GM12878 (cell line): ENCODE data around the gene PPOX. TPM values are rescaled to one million over a fixed set of nuclear protein-coding genes. Genes with fewer than 3 reads are reported as not detected.

Source experiments
- ATAC-seq: fragments of 200-7000 bp; cut with Tn5 transposase; 3 replicates; pipeline ENCODE4 v1.9.1; 2020; ENCODE audit warnings: mild to moderate bottlenecking, moderate library complexity
- BruUV-seq: library from RNA; stranded (reverse); fragments of 400-500 nt; replicated peaks from 2 replicates; lab custom pipeline; 2021; lab: Mats Ljungman, UMichigan
- CTCF ChIA-PET: fragments of 300-600 bp; sonication (Branson Sonifier 250); formaldehyde crosslinking; extraction: SDS; loops from one replicate; lab custom pipeline; 2021; ENCODE audit warnings: inconsistent platforms; lab: Yijun Ruan, JAX
- POLR2A ChIA-PET: fragments of 350-600 bp; formaldehyde crosslinking; extraction: SDS; loops from one replicate; lab custom pipeline; 2021; ENCODE audit warnings: inconsistent platforms; lab: Charles Lee
- RAD21 ChIA-PET: fragments of 300-600 bp; sonication (Branson Sonifier 250); formaldehyde crosslinking; loops from one replicate; lab custom pipeline; 2023; ENCODE audit warnings: antibody characterized with exemption; ENCODE audit not compliant: unreplicated experiment; lab: Charles Lee
- SMC1A ChIA-PET: fragments of 300-600 bp; sonication (Branson Sonifier 250); formaldehyde crosslinking; loops from one replicate; lab custom pipeline; 2023; ENCODE audit not compliant: unreplicated experiment, uncharacterized antibody; lab: Charles Lee
- DNase-seq: peaks from one replicate; pipeline ENCODE4 v3.0.0-alpha.2; 2011; ENCODE audit warnings: low read depth, low spot score
- FAIRE-seq: peaks from 3 replicates; lab custom pipeline; 2011; peaks lifted over from hg19 to GRCh38; lab: Jason Lieb, UNC
- H2AFZ ChIP-seq: 2 replicates; pipeline ENCODE4 v1.6.0; 2011; ENCODE audit warnings: low read depth, low read length, control low read depth; ENCODE audit not compliant: control insufficient read depth
- H3K27ac ChIP-seq: 2 replicates; pipeline ENCODE4 v1.5.1; 2011; ENCODE audit warnings: control low read depth; ENCODE audit not compliant: control insufficient read depth, insufficient read depth
- H3K27me3 ChIP-seq, 2 experiments: replicated peaks in 1 of 2; 2 replicates each; pipeline versions ENCODE4 v1.6.0 to v1.6.1; 2011; ENCODE audit warnings: low read length in 1 of 2; ENCODE audit not compliant: control insufficient read depth in 2 of 2, insufficient read depth in 2 of 2
- H3K36me3 ChIP-seq, 2 experiments: 2 replicates each; pipeline ENCODE4 v1.5.1; 2011; ENCODE audit warnings: low read length in 1 of 2; ENCODE audit not compliant: control insufficient read depth in 2 of 2, insufficient read depth in 2 of 2
- H3K4me1 ChIP-seq: 2 replicates; pipeline ENCODE4 v1.6.1; 2011; ENCODE audit warnings: mild to moderate bottlenecking, low read length, moderate library complexity, mixed read lengths; ENCODE audit not compliant: control insufficient read depth, insufficient read depth
- H3K4me2 ChIP-seq: 2 replicates; pipeline ENCODE4 v1.6.0; 2011; ENCODE audit warnings: control low read depth; ENCODE audit not compliant: control insufficient read depth, insufficient read depth
- H3K4me3 ChIP-seq: fragments of 200-600 bp; sonication (generic); 2 replicates; pipeline ENCODE4 v1.5.1; 2016
- H3K79me2 ChIP-seq: 2 replicates; pipeline ENCODE4 v1.6.0; 2011; ENCODE audit warnings: low read length; ENCODE audit not compliant: control insufficient read depth, insufficient read depth
- H3K9ac ChIP-seq: 2 replicates; pipeline ENCODE4 v1.8.0; 2011; ENCODE audit warnings: low read length, control low read depth, mixed read lengths; ENCODE audit not compliant: control insufficient read depth, insufficient read depth
- H3K9me3 ChIP-seq: replicated peaks from 3 replicates; pipeline ENCODE4 v1.5.1; 2011; ENCODE audit warnings: mild to moderate bottlenecking, low read length; ENCODE audit not compliant: control insufficient read depth, insufficient read depth
- H4K20me1 ChIP-seq: 2 replicates; pipeline ENCODE4 v1.6.0; 2011; ENCODE audit not compliant: control insufficient read depth, insufficient read depth
- ATF7 ChIP-seq: fragments of 450-650 bp; IDR thresholded peaks from 2 replicates; pipeline ENCODE4 v1.6.1; 2016; ENCODE audit warnings: low read depth, mild to moderate bottlenecking
- BACH1 ChIP-seq: fragments of 450-650 bp; IDR thresholded peaks from 2 replicates; pipeline ENCODE4 v1.6.1; 2017; ENCODE audit warnings: mild to moderate bottlenecking, borderline replicate concordance
- EED ChIP-seq: sonication (generic); IDR thresholded peaks from 2 replicates; pipeline ENCODE4 v1.6.1; 2016; ENCODE audit warnings: antibody characterized with exemption, low read depth
- EP300 ChIP-seq, 2 experiments: fragments of 150-350 bp in 1 of 2; IDR thresholded peaks; 2 replicates each; pipeline ENCODE4 v1.6.1; 2011 to 2012; ENCODE audit warnings: low read depth in 2 of 2, low read length in 2 of 2, borderline replicate concordance in 1 of 2, improper control_type of control experiment in 1 of 2, inconsistent platforms in 1 of 2; ENCODE audit not compliant: control insufficient read depth in 1 of 2
- HDGF ChIP-seq: fragments of 450-650 bp; IDR thresholded peaks from 2 replicates; pipeline ENCODE4 v1.6.1; 2016; ENCODE audit warnings: antibody characterized with exemption
- IKZF2 ChIP-seq, 2 experiments: fragments of 450-650 bp; IDR thresholded peaks; 2 replicates each; pipeline ENCODE4 v1.6.1; 2017; ENCODE audit warnings: mild to moderate bottlenecking in 2 of 2, moderate library complexity in 2 of 2
- IRF5 ChIP-seq: fragments of 450-650 bp; IDR thresholded peaks from 2 replicates; pipeline ENCODE4 v1.6.1; 2017; ENCODE audit warnings: borderline replicate concordance
- MXI1 ChIP-seq: fragments of 150-350 bp; IDR thresholded peaks from 2 replicates; pipeline ENCODE4 v1.6.1; 2011; ENCODE audit warnings: low read depth, mild to moderate bottlenecking, inconsistent platforms, low read length, improper control_type of control experiment
- PAX5 ChIP-seq: IDR thresholded peaks from 2 replicates; pipeline ENCODE4 v1.6.1; 2011; ENCODE audit warnings: low read depth, low read length, borderline replicate concordance
- PML ChIP-seq: IDR thresholded peaks from 2 replicates; pipeline ENCODE4 v1.6.1; 2012; ENCODE audit warnings: low read length, inconsistent platforms
- POLR2AphosphoS5 ChIP-seq: IDR thresholded peaks from 2 replicates; pipeline ENCODE4 v1.6.1; 2011; ENCODE audit warnings: mild to moderate bottlenecking, low read length, inconsistent platforms
- POU2F2 ChIP-seq: IDR thresholded peaks from 3 replicates; pipeline ENCODE4 v1.6.1; 2011; ENCODE audit warnings: low read depth, mild to moderate bottlenecking, low read length, borderline replicate concordance
- SREBF1 ChIP-seq: IDR thresholded peaks from 2 replicates; pipeline ENCODE4 v1.6.1; 2012; ENCODE audit warnings: mild to moderate bottlenecking, low read length
- YBX1 ChIP-seq: fragments of 450-650 bp; IDR thresholded peaks from 2 replicates; pipeline ENCODE4 v1.6.1; 2016; ENCODE audit warnings: antibody characterized with exemption
- ZBTB4 ChIP-seq: fragments of 450-650 bp; formaldehyde crosslinking; IDR thresholded peaks from 2 replicates; pipeline ENCODE4 v1.4.0; 2022; ENCODE audit warnings: mild to moderate bottlenecking, moderate library complexity
- WGBS: methylation state at CpG from one replicate; pipeline ENCODE4 v1.1.6; 2016; ENCODE audit warnings: low lambda C conversion rate; ENCODE audit not compliant: insufficient replicate concordance, insufficient coverage; ENCODE audit errors: missing lambda C conversion rate; 5-methylcytosine and 5-hydroxymethylcytosine counted together
- in situ Hi-C: fragments of 300-500 bp; cut with MboI; formaldehyde crosslinking; loops from 9 replicates; pipeline ENCODE4 v1.14.3; 2018; ENCODE audit warnings: mixed read lengths
- intact Hi-C: fragments of 100-400 bp; cut with micrococcal nuclease; formaldehyde crosslinking; loops from one replicate; pipeline ENCODE4 v1.14.2; 2022; ENCODE audit not compliant: unreplicated experiment
- polyA plus RNA-seq, 11 experiments: library from polyadenylated mRNA; depleted of rRNA in 4 of 11; unstranded in 6 of 11; stranded (reverse) in 5 of 11; fragments of >200 nt; fragmentation: Nextera tagmentation in 4 of 11; fragmentation: Illumina TruSeq in 1 of 11; extraction: Ambion mirVana in 4 of 11; extraction: Trizol in 1 of 11; gene quantifications; 1 replicate in 1 of 11; 2 replicates in 10 of 11; pipeline versions ENCODE4 v1.2.1 to v1.2.3, GENCODE V29; 2011 to 2016; ENCODE audit warnings: inconsistent platforms in 2 of 11, missing spikeins in 2 of 11, low read depth in 1 of 11
- total RNA-seq, 4 experiments: library from RNA; depleted of rRNA in 3 of 4; stranded (reverse); fragments of >200 nt in 3 of 4; fragmentation: Illumina TruSeq in 1 of 4; extraction: Trizol in 1 of 4; gene quantifications; 2 replicates each; pipeline versions ENCODE4 v1.2.1 to v1.2.3, GENCODE V29; 2013 to 2021
- TF ChIP-seq, protein P1 (sequence below): fragments of 450-650 bp; IDR thresholded peaks from 2 replicates; pipeline ENCODE4 v1.6.1; 2017; ENCODE audit warnings: low read depth, mild to moderate bottlenecking, moderate library complexity

Gene PPOX
- total and polyA plus RNA-seq, 10 of the 15 experiments (the other 5 are each of a cell fraction or from before 2014, with no cell fraction given): 8.9 to 31.5 (median 20.3) TPM

DNA sequence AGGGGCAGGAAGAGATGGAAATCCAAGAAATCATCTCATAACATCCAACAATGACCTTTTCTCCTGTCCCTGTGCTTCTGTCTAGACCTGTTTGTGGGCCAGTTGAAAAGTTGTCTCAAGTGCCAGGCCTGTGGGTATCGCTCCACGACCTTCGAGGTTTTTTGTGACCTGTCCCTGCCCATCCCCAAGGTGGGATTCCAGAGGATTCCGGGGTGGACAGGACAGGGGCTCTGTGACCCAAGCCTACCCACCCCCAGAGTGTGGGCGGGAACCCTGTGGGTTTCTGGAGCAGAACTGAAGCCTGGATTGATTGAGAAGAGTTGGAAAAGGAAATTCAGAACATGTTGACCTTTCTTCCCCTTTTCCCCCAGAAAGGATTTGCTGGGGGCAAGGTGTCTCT is 2.4 kb upstream of the PPOX start (continued):
- TF ChIP-seq HDGF: no peak
- no peak for TF ChIP-seq IRF5

DNA sequence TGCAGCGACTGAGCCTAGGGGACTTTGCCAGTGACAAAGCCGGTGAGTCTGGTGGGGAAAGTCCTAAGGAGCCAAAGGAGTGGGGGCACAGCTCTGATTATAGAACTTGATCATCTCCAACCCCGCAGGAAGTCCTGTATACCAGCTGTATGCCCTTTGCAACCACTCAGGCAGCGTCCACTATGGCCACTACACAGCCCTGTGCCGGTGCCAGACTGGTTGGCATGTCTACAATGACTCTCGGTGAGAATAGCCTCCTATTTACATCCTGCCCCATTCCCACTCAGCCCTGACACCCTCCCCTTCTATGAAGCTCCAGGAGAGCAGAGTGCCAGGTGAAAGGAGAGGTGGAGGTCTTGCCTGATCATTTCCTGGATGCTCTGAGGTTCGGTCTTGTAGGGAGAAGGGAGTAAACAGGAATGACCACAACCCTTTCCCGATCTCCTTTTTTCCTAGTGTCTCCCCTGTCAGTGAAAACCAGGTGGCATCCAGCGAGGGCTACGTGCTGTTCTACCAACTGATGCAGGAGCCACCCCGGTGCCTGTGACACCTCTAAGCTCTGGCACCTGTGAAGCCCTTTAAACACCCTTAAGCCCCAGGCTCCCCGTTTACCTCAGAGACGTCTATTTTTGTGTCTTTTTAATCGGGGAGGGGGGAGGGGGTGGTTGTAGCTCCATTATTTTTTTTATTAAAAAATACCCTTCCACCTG is 1.2 kb upstream of the PPOX start:
- peaks cover 11% of the 10 kb centered on the region for H3K4me1 ChIP-seq
- ATAC-seq: no peak
- ChIA-PET RAD21 (interaction anchor here (0.6 to 4.8 kb wide), 15 partner anchors 11 to 218 kb away, joined by 3 to 34 read pairs (median 6); partner anchors contain the start of genes ARHGAP30, B4GALT3, DEDD and NDUFS2), CTCF (interaction anchor here (0.6 to 5.0 kb wide), 21 partner anchors 8 to 224 kb away, joined by 3 to 60 read pairs (median 11); partner anchors contain the start of genes B4GALT3, CFAP126, DEDD and KLHDC9), POLR2A (interaction anchor here (0.5 to 2.9 kb wide), 13 partner anchors 10 to 596 kb away, joined by 3 to 17 read pairs (median 4); partner anchors contain the start of genes ARHGAP30 and TOMM40L), SMC1A (interaction anchor here (0.7 to 3.5 kb wide), 18 partner anchors 10 to 217 kb away, joined by 3 to 18 read pairs (median 6); partner anchors contain the start of genes APOA2, B4GALT3, CFAP126 and NDUFS2)
- no peaks in the 10 kb centered on the region for H3K9me3 ChIP-seq
- H2AFZ ChIP-seq: no peak overlapping the region
- in situ Hi-C loops: no loop called here
- peak overlapping the region; percentile 67 for H3K4me3 ChIP-seq
- H3K79me2 ChIP-seq: peaks cover 3% of the 10 kb centered on the region
- 0 out of 2 replicates have a peak overlapping the region, but pooled peaks have one; percentile 54 for H3K27ac ChIP-seq
- peak overlapping the region; percentile 68 for H3K9ac ChIP-seq
- no peaks in the 10 kb centered on the region for H3K27me3 ChIP-seq
- no peak for DNase-seq
- intact Hi-C loops: no loop called here
- peak overlapping the region; percentile 99 for H3K4me2 ChIP-seq
- 56% methylated on average over 14 of the region's 14 CpGs for WGBS
- H3K36me3 ChIP-seq: peaks cover 0 to 10% of the 10 kb centered on the region in 2 experiments; a peak in 2 of 4 replicates
- BruUV-seq: no TSS peak
- H4K20me1 ChIP-seq: no peaks in the 10 kb centered on the region
- no peak for FAIRE-seq
- no peak for TF ChIP-seq ATF7
- no peak for TF ChIP-seq YBX1
- no peak for TF ChIP-seq POLR2AphosphoS5
- no peak for TF ChIP-seq EED
- no peak for TF ChIP-seq ZBTB4 (CRISPR knock-in tag)
- no peak for TF ChIP-seq SREBF1
- TF ChIP-seq POU2F2: no peak
- TF ChIP-seq EP300 (IDR thresholded peaks at IDR 0.05; ENCODE audit: borderline replicate concordance in 1 of 2, control insufficient read depth in 1 of 2, low read depth in 2 of 2, low read length in 2 of 2): no peak
- no peak for TF ChIP-seq IKZF2 (IDR thresholded peaks at IDR 0.05)
- TF ChIP-seq, protein P1, sequence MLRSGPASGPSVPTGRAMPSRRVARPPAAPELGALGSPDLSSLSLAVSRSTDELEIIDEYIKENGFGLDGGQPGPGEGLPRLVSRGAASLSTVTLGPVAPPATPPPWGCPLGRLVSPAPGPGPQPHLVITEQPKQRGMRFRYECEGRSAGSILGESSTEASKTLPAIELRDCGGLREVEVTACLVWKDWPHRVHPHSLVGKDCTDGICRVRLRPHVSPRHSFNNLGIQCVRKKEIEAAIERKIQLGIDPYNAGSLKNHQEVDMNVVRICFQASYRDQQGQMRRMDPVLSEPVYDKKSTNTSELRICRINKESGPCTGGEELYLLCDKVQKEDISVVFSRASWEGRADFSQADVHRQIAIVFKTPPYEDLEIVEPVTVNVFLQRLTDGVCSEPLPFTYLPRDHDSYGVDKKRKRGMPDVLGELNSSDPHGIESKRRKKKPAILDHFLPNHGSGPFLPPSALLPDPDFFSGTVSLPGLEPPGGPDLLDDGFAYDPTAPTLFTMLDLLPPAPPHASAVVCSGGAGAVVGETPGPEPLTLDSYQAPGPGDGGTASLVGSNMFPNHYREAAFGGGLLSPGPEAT: no peak
- TF ChIP-seq PML: no peak
- no peak for TF ChIP-seq BACH1
- TF ChIP-seq MXI1: no peak
- TF ChIP-seq PAX5: no peak
